SJCRH30 (cell line): Measurements from ENCODE around the gene CCDC201. TPM values are rescaled to one million over a fixed set of nuclear protein-coding genes. Genes with fewer than 3 reads are reported as not detected.

Experiments
- DNase-seq, 2 experiments: peaks; one replicate each; pipeline ENCODE4 v3.0.0-alpha.2; 2015 to 2020
- H3K27ac ChIP-seq: fragments of 250-450 bp; sonication (Bioruptor Pico); 2 replicates; pipeline ENCODE4 v1.5.1; 2020; ENCODE audit warnings: mild to moderate bottlenecking, moderate library complexity
- H3K27me3 ChIP-seq: fragments of 250-450 bp; sonication (Bioruptor Pico); 2 replicates; pipeline ENCODE4 v1.5.1; 2020; ENCODE audit warnings: mild to moderate bottlenecking, moderate library complexity
- H3K36me3 ChIP-seq: fragments of 250-450 bp; sonication (Bioruptor Pico); 2 replicates; pipeline ENCODE4 v1.5.1; 2020; ENCODE audit warnings: mild to moderate bottlenecking, moderate library complexity
- H3K4me1 ChIP-seq: fragments of 250-450 bp; sonication (Bioruptor Pico); 2 replicates; pipeline ENCODE4 v1.5.1; 2020; ENCODE audit warnings: mild to moderate bottlenecking, moderate library complexity
- H3K4me3 ChIP-seq: fragments of 250-450 bp; sonication (Bioruptor Pico); 2 replicates; pipeline ENCODE4 v1.5.1; 2020; ENCODE audit warnings: mild to moderate bottlenecking, moderate library complexity
- H3K9me3 ChIP-seq: fragments of 250-450 bp; sonication (Bioruptor Pico); replicated peaks from 2 replicates; pipeline ENCODE4 v1.5.1; 2020; ENCODE audit warnings: mild to moderate bottlenecking, moderate library complexity
- total RNA-seq: library from RNA; depleted of rRNA; stranded (reverse); fragments of >200 nt; shearing (Covaris generic); gene quantifications from 2 replicates; pipeline ENCODE4 v1.2.3, GENCODE V29; 2014; rRNA removed

CCDC201 gene
- total RNA-seq, result not detected in 2 replicates

- no peaks in the 10 kb centered on the region for H3K9me3 ChIP-seq
- H3K36me3 ChIP-seq, result no peaks in the 10 kb centered on the region
- no peak for DNase-seq
- no peak within 1 kb of the TSS for H3K4me3 ChIP-seq
- H3K27me3 ChIP-seq, result peaks cover 7% of the 10 kb centered on the region
- no peaks in the 10 kb centered on the region for H3K4me1 ChIP-seq
- H3K27ac ChIP-seq, result no peak within 1 kb of the TSS
These were observed at the start of gene CCDC201 for GRCh38 chr7:45873035-45873354. CCDC201 (minus strand) TSS chr7:45873082; CDS start chr7:45873007, 75 bp downstream.

- Histone ChIP-seq H3K36me3 (no peaks in the 10 kb centered on the region), H3K4me1 (peaks cover 2% of the 10 kb centered on the region; the same call in 1 of the 2 replicates), H3K27me3 (no peaks in the 10 kb centered on the region), H3K9me3 (no peaks in the 10 kb centered on the region), H3K4me3 (peak overlapping the region; percentile 8), H3K27ac (no peak overlapping the region)
- DNase-seq, result peak; percentile 40 to 67
These were observed 49.0 kb upstream of the CCDC201 start for GRCh38 chr7:45921699-45922519.

GRCh38 chr7:45921381-45921698, 48.5 kb upstream of the CCDC201 start:
- Histone ChIP-seq H3K9me3 (no peaks in the 10 kb centered on the region), H3K27ac (no peak overlapping the region), H3K36me3 (no peaks in the 10 kb centered on the region), H3K27me3 (no peaks in the 10 kb centered on the region), H3K4me1 (peaks cover 2% of the 10 kb centered on the region; the same call in 1 of the 2 replicates), H3K4me3 (no peak overlapping the region)
- DNase-seq, result no peak

GRCh38 chr7:45920502-45921380, 47.9 kb upstream of the CCDC201 start, which contains the start of gene IGFBP3:
IGFBP3 (minus strand) TSS chr7:45921272; CDS start chr7:45921140, 132 bp downstream.
- Histone ChIP-seq H3K4me1 (peaks cover 2% of the 10 kb centered on the region; the same call in 1 of the 2 replicates), H3K9me3 (no peaks in the 10 kb centered on the region), H3K4me3 (no peak within 1 kb of the TSS), H3K27ac (no peak within 1 kb of the TSS), H3K36me3 (no peaks in the 10 kb centered on the region), H3K27me3 (no peaks in the 10 kb centered on the region)
- DNase-seq, result no peak

GRCh38 chr7:45919993-45920459, 47.1 kb upstream of the CCDC201 start:
- peaks cover 2% of the 10 kb centered on the region; the same call in 1 of the 2 replicates for H3K4me1 ChIP-seq

GRCh38 chr7:45919231-45919784, 46.4 kb upstream of the CCDC201 start:
- Histone ChIP-seq H3K4me3 (no peak overlapping the region), H3K27ac (no peak overlapping the region), H3K36me3 (no peaks in the 10 kb centered on the region), H3K27me3 (no peaks in the 10 kb centered on the region), H3K9me3 (no peaks in the 10 kb centered on the region), H3K4me1 (peaks cover 2% of the 10 kb centered on the region; the same call in 1 of the 2 replicates)
- DNase-seq, result peak in 1 of 2 experiments; percentile 33

More at GRCh38 chr7:45919993-45920459, 47.1 kb upstream of the CCDC201 start:
- no peaks in the 10 kb centered on the region for H3K27me3 ChIP-seq
- H3K9me3 ChIP-seq, result no peaks in the 10 kb centered on the region
- H3K4me3 ChIP-seq, result no peak overlapping the region
- no peak for DNase-seq
- no peaks in the 10 kb centered on the region for H3K36me3 ChIP-seq
- H3K27ac ChIP-seq, result no peak overlapping the region

GRCh38 chr7:45918556-45918955, 45.7 kb upstream of the CCDC201 start:
- no peaks in the 10 kb centered on the region for H3K36me3 ChIP-seq
- no peaks in the 10 kb centered on the region for H3K9me3 ChIP-seq
- DNase-seq, result no peak
- no peak overlapping the region for H3K4me3 ChIP-seq
- H3K27me3 ChIP-seq, result no peaks in the 10 kb centered on the region
- peaks cover 2% of the 10 kb centered on the region; the same call in 1 of the 2 replicates for H3K4me1 ChIP-seq
- no peak overlapping the region for H3K27ac ChIP-seq

GRCh38 chr7:45917658-45918057, 44.8 kb upstream of the CCDC201 start:
- Histone ChIP-seq H3K4me1 (no peaks in the 10 kb centered on the region; the same call in 1 of the 2 replicates), H3K9me3 (no peaks in the 10 kb centered on the region), H3K4me3 (no peak overlapping the region), H3K27me3 (no peaks in the 10 kb centered on the region), H3K27ac (no peak overlapping the region), H3K36me3 (no peaks in the 10 kb centered on the region)
- peak; percentile 70 to 83 for DNase-seq

GRCh38 chr7:45917064-45917463, 44.2 kb upstream of the CCDC201 start:
- Histone ChIP-seq H3K9me3 (no peaks in the 10 kb centered on the region), H3K36me3 (no peaks in the 10 kb centered on the region), H3K27ac (no peak overlapping the region), H3K4me1 (no peaks in the 10 kb centered on the region), H3K27me3 (no peaks in the 10 kb centered on the region), H3K4me3 (no peak overlapping the region)
- no peak for DNase-seq

- Histone ChIP-seq H3K9me3 (no peaks in the 10 kb centered on the region), H3K27me3 (no peaks in the 10 kb centered on the region), H3K36me3 (no peaks in the 10 kb centered on the region), H3K4me1 (no peaks in the 10 kb centered on the region), H3K27ac (no peak overlapping the region), H3K4me3 (no peak overlapping the region)
- DNase-seq, result no peak
These were observed 42.7 kb upstream of the CCDC201 start for GRCh38 chr7:45915606-45916005.

- H3K27ac ChIP-seq, result no peak overlapping the region
- H3K4me1 ChIP-seq, result no peaks in the 10 kb centered on the region
- no peak overlapping the region for H3K4me3 ChIP-seq
- H3K36me3 ChIP-seq, result no peaks in the 10 kb centered on the region
- H3K27me3 ChIP-seq, result no peaks in the 10 kb centered on the region
- no peaks in the 10 kb centered on the region for H3K9me3 ChIP-seq
- no peak for DNase-seq
These were observed 42.0 kb upstream of the CCDC201 start for GRCh38 chr7:45914911-45915310.

GRCh38 chr7:45912972-45913371, 40.1 kb upstream of the CCDC201 start:
- Histone ChIP-seq H3K27ac (no peak overlapping the region), H3K9me3 (no peaks in the 10 kb centered on the region), H3K27me3 (no peaks in the 10 kb centered on the region), H3K36me3 (no peaks in the 10 kb centered on the region), H3K4me1 (no peaks in the 10 kb centered on the region), H3K4me3 (no peak overlapping the region)
- no peak for DNase-seq

- no peaks in the 10 kb centered on the region for H3K9me3 ChIP-seq
- no peak overlapping the region for H3K4me3 ChIP-seq
- H3K4me1 ChIP-seq, result no peaks in the 10 kb centered on the region
- H3K36me3 ChIP-seq, result no peaks in the 10 kb centered on the region
- no peak for DNase-seq
- H3K27me3 ChIP-seq, result no peaks in the 10 kb centered on the region
- H3K27ac ChIP-seq, result no peak overlapping the region
These were observed 38.4 kb upstream of the CCDC201 start for GRCh38 chr7:45911311-45911710.

- H3K9me3 ChIP-seq, result no peaks in the 10 kb centered on the region
These were observed 38.0 kb upstream of the CCDC201 start for GRCh38 chr7:45910855-45911254.

GRCh38 chr7:45909561-45909960, 36.7 kb upstream of the CCDC201 start:
- Histone ChIP-seq H3K4me3 (no peak overlapping the region), H3K27ac (no peak overlapping the region), H3K27me3 (no peaks in the 10 kb centered on the region), H3K4me1 (no peaks in the 10 kb centered on the region), H3K9me3 (no peaks in the 10 kb centered on the region), H3K36me3 (no peaks in the 10 kb centered on the region)
- no peak for DNase-seq

More at GRCh38 chr7:45910855-45911254, 38.0 kb upstream of the CCDC201 start:
- Histone ChIP-seq H3K27me3 (no peaks in the 10 kb centered on the region), H3K4me3 (no peak overlapping the region), H3K4me1 (no peaks in the 10 kb centered on the region), H3K36me3 (no peaks in the 10 kb centered on the region), H3K27ac (no peak overlapping the region)
- DNase-seq, result no peak
